GM10847 (cell line): ENCODE data around the gene VWA5B1.

Experiments
- POLR2A ChIP-seq: IDR thresholded peaks from 2 replicates; pipeline ENCODE4 v1.6.1; 2011; ENCODE audit not compliant: insufficient read length; ENCODE audit errors: extremely low read depth

Gene VWA5B1

GRCh38 chr1:20275319-20275925 is 15.3 kb upstream of the VWA5B1 start:
- no peak for TF ChIP-seq POLR2A

- no peak for TF ChIP-seq POLR2A
Observed at GRCh38 chr1:20276485-20277159, 14.1 kb upstream of the VWA5B1 start.

GRCh38 chr1:20278692-20279130 is 12.0 kb upstream of the VWA5B1 start:
- TF ChIP-seq POLR2A: no peak

DNA sequence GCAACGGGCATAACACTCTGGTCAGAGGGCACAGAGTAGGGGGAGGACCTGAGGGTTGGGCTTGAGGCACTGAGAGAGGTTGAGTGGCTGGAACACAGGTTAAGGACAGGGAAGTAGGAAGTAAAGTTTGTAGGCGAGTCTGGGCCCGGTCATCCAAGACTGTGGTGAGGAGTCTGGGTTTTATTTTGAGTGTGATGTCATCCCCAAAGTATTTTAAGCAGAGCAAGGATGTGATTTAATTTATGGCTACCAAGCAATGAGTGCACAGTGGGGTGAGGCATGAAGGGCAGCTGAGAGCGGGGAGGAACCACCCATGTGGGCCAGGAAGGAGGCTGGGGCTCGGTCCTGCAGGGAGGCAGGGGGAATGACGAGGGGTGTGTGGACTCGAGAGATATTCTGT is 11.2 kb upstream of the VWA5B1 start:
- TF ChIP-seq POLR2A: no peak

- no peak for TF ChIP-seq POLR2A
Observed at GRCh38 chr1:20280341-20280740, 10.3 kb upstream of the VWA5B1 start.

- TF ChIP-seq POLR2A: no peak
Observed at GRCh38 chr1:20280906-20281305, 9.8 kb upstream of the VWA5B1 start.

GRCh38 chr1:20281801-20282200 is 8.9 kb upstream of the VWA5B1 start:
- TF ChIP-seq POLR2A: no peak

DNA sequence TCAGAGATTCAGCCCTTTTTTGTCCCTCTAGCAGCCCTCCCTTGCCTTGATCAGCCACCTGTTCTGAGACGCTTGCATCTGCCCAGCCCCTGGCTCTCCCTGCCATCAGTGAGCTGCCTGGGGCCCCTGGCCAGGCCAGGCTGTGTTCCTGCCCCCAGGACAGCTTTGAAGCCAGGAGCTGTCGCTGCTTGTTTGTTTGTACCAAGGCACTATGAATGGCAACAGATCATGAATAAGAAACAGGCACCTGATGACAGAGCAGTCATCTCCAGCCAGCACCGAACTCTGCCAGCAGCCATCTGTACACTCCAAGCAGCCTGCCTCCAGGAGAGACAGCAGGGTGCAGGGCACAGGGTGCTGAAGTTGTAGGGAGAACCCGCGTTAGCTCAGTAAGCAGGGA is 8.1 kb upstream of the VWA5B1 start:
- no peak for TF ChIP-seq POLR2A

DNA sequence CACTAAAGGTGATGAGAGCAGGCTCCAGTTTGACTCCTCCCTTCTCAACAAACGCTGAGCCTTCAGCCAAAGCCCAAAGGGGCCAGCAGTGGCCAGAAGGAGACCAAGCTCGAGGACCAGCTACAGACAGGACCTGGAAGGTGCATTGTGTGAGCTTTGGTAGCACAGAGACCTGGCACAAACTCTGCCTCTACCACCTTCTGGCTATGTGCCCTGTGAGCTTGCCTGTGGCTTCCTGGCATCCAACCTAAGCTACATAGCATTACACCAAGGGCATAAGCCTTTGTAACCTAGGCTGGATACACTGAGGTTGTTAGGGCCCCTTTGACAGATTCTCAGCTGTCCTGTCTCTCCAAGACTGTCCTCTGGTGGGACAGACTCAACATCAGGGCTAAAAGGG is 6.6 kb upstream of the VWA5B1 start:
- no peak for TF ChIP-seq POLR2A

DNA sequence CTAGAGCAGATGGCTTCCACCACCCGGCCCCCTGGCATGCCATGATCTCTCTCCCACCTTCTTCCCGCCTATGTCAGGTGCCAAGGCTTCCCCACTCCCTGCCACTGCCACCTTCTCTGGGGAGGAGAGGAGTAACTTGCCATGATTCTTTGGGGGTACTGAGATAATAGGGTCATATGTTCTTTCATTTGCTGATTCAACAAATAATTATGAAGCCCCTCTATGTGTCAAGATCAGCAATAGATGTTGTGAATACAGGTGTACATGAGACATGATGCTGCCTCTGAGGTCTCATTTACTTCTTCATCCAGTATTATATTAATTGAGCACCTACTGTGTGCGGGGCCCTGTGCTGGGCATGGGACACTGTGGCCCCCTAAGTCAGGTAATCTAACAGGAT is 6.0 kb upstream of the VWA5B1 start:
- no peak for TF ChIP-seq POLR2A

GRCh38 chr1:20285510-20285909 is 5.2 kb upstream of the VWA5B1 start:
- TF ChIP-seq POLR2A: no peak

DNA sequence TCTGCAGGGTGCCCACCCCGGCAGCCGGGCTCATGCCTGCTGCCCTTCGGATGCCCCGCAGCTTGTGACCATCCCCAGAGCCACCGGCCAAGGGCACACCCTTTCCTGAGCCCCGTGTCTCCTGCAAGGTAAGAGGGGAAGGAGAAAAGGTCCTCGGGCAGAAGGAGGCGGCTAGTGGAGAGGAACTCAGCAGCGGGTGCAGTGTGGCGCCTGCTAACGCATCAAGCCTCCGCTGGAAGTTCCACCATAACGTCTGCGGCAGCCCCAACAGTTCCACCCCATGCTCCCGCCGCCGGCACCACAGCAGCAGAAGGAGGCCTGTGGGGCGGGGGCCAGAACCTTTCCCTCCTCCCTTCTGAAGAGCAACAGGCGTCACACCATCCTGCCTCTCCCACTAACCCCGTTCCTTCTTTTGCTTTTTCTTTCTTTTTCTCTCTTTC is 990 bp downstream of the VWA5B1 start:
- no peak for TF ChIP-seq POLR2A

- no peak for TF ChIP-seq POLR2A
Observed at GRCh38 chr1:20298626-20299025, 8.0 kb downstream of the VWA5B1 start.

DNA sequence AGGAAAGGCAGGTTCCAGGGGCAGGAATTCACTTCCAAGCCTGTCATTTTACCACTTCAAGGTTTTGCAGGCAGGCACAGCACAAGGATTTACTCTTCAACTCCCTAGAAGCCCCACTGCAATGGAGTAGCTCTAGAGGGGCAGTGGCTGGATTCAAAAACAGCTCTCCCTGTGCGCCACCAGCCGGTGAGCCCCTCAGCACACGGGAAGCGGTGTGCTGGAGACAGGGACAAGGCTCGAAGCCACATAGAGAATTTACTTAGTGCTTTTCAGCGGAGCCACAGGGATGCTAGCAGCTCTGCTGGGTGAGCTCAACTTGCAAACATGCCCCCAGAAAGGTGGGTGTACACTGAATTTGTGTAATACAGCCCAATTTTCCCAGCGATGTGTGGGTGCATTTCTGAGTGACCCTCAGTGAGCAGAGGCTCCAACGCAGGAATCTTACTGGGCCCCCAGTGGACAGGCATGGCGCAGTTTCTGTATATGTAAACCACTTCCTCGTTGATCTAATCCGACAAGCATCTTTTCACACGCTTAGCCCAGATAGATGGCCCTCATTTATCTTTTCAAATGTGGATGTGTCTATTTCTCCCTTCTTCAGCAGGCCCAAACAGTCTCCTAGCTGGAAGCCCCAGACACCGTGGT is 10.9 kb downstream of the VWA5B1 start:
- no peak for TF ChIP-seq POLR2A

DNA sequence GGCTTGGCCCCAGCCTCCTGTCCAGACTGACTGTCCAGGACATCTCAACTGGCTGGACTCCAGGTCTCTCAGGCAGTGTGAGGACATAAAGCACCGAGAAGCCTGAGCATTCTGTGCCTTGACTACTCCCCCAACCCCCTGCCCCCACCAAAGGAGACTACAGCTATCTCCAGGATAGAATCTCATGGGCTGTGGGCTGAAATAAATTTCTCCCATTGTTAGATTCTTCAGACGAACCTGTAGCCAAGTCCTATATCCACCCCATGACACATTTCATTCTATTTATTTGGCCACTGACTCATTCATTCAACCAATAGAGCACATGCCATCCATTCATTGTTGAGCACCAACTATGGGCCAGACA is 11.4 kb downstream of the VWA5B1 start:
- no peak for TF ChIP-seq POLR2A

- TF ChIP-seq POLR2A: no peak
Observed at GRCh38 chr1:20307026-20307425, 16.4 kb downstream of the VWA5B1 start.

- no peak for TF ChIP-seq POLR2A
Observed at GRCh38 chr1:20308569-20308968, 17.9 kb downstream of the VWA5B1 start.

DNA sequence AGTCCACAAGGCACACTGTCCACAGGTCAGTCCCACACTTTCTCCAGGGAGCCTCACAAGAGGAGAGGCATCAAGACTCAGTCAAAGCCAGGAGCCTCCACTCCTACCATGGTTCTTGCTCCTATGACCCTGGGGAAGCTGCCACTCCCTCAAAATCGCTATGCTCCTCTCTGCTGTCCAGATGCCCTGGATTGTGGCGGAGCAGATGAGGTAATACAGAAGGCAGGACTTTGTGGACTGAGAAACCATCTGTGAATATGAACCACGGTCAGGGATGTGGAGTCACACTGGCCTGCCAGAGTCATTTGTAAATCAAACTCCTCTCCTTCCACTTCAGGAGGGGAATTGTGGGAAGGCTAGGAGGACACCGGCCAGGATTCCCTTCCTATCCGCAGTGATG is 20.6 kb downstream of the VWA5B1 start:
- TF ChIP-seq POLR2A: no peak
